Stimulated activated CD4-positive, alpha-beta T cell treated with anti-CD3 and anti-CD28 coated beads, Interleukin-15, amount 100 ng/mL, for 48 hours (primary cell): ENCODE results near the gene LYPLAL1.

Source experiments
- DNase-seq, 2 donors: peaks; one replicate each; pipeline ENCODE4 v3.0.0-alpha.2; 2020; ENCODE audit warnings: low read depth in 2 of 2

The LYPLAL1 gene

DNA sequence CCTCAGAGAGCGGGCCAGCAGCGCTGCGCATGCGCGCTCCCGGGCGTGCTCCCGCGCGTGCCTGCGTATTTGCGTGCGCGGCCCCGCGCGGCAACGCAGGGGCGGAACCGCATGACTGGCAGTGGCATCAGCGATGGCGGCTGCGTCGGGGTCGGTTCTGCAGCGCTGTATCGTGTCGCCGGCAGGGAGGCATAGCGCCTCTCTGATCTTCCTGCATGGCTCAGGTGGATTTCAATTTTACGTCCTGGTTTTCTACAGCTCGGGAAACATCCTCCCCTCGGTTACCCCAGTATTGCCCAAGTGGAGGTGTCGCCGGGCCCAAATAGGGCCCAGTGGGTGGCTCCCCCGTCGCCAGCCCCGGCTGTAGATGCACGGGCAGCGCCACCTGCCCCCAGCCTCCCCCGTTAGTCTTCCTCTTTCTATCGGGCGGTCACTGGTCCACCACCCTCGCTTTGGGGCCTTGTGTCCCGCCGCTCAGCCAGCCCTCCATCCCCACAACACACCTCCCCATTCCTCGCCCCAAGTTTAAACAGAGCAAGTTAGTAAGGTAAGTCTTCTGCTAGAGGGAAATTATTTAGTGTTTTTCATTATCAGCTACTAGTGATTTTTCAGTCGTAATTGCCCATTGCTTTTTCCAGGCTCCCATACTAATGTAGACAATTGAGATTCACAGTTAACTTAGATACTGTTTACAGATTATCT, at the start of gene LYPLAL1:
Gene LYPLAL1, plus strand, starts transcription at position 121 of the 702 bp plus-strand sequence. Its CDS starts 13 bp downstream, at position 134.
- peak; percentile 74 to 79 for DNase-seq

DNA sequence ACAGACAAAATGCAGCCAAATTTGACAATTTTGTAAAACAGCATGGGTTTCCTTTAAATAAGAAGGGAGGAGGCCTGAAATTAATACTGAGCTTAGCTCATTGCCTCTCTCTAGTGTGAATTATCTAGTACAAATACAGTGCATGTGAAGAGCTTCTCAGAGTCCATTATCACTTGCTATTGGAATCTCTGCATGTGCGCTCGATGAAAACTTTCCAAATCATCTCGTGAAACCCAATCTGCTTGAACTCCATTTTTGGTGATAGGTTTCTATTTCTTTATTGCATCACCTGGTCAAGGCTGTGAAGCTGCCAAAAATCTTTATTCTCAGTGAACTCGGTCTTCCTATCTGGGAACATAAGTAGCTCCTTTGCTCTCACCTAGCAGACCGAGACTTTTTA, 49.5 kb upstream of the LYPLAL1 start:
- no peak for DNase-seq

GRCh38 chr1:219125342-219125741, 48.3 kb upstream of the LYPLAL1 start:
- no peak for DNase-seq

DNA sequence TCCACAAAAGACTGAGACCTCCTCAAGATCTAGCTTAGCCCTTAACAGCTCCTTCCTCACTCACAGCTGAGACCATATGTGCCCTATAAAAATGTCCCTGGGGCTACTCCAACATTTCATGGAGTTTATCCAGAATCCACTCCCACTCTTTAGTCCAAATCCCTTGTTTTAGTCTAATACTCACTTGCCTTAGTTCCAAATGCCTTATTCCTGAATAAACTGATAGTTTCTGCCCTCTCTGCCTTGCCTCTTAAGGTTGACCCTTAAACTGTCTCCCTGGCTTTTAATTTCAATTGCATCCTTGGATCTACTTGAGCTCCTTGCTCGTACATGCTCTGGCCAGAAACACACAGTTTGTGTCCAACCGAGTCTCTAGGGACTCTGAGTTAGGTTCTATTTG, 47.3 kb upstream of the LYPLAL1 start:
- DNase-seq: no peak

GRCh38 chr1:219128957-219129356, 44.7 kb upstream of the LYPLAL1 start:
- no peak for DNase-seq

GRCh38 chr1:219130366-219130935, 43.2 kb upstream of the LYPLAL1 start:
- no peak for DNase-seq

- DNase-seq: no peak
These were observed 40.7 kb upstream of the LYPLAL1 start for GRCh38 chr1:219132939-219133338.

GRCh38 chr1:219138747-219139146, 34.9 kb upstream of the LYPLAL1 start:
- DNase-seq: no peak

GRCh38 chr1:219140303-219140877, 33.3 kb upstream of the LYPLAL1 start:
- DNase-seq: no peak

DNA sequence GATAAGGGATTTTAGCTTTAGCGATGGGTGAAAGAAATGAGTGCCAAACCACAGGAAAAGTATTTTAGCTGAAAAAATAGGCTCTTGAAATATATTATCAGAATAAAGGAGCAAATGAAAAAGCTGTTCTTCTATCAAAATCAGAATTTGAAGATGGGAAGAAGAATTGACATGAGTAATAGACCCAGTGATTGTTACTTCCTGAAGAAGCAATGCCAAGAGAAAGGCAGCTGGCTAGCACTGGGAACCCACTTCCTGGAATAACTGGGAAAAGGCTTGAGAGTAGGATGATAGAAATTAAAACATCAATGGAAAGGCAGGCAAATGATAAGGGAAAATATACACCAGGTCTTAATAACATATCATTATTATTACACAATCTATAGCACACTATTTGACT, 29.9 kb upstream of the LYPLAL1 start:
- no peak for DNase-seq

- DNase-seq: no peak
These were observed 28.9 kb upstream of the LYPLAL1 start for GRCh38 chr1:219144658-219145315.

DNA sequence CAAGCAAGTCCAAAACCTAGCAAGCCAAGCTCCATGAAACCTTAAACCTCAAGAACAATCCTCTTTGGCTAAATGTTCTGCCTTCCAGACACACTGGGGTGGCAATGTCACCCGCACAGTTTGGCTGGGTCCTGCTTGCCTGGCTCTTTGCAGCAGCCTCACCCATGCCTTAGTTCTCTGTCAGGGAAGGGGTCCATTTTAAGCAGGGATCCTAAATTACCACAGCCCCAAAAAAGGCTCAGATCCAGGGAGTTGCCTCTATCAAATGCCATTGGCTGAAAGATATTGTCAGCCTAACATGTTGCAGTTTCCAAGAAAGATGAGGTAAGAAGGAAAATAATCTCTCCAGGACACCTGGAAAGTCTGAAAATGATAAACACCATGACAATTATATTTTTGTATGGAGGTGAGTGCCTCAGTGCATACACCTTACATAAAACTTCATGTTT, 26.1 kb upstream of the LYPLAL1 start:
- no peak for DNase-seq

DNA sequence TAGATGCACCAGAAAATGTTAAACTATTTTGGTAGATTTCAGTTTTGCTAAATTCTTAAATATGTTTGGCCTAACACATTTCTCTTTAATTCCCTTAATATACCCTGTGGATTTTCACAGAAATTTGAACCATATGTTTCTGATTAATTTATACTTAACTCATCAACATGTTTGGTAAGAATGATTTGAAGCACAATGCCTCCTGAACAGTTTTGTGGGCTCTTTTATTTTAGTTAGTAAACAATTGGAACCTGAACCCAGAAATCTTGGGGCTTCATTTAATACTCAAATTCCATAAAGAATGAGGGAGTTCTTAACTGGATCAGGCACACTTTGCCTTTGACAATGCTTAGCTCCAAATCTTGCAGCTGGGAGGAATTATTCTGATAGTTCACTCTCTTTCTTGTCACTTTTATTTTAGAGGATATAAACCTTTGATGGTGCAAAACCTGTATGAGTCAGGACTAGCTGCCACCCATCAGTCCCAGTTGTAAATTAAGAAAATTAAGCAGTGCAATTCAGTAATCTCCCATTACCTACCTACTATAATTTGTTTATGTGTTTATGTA, 24.6 kb upstream of the LYPLAL1 start:
- no peak for DNase-seq

- no peak for DNase-seq
These were observed 23.7 kb upstream of the LYPLAL1 start for GRCh38 chr1:219149953-219150352.

GRCh38 chr1:219150913-219151312, 22.8 kb upstream of the LYPLAL1 start:
- no peak for DNase-seq

GRCh38 chr1:219151467-219151866, 22.2 kb upstream of the LYPLAL1 start:
- no peak for DNase-seq

GRCh38 chr1:219152751-219153150, 20.9 kb upstream of the LYPLAL1 start:
- DNase-seq: no peak

DNA sequence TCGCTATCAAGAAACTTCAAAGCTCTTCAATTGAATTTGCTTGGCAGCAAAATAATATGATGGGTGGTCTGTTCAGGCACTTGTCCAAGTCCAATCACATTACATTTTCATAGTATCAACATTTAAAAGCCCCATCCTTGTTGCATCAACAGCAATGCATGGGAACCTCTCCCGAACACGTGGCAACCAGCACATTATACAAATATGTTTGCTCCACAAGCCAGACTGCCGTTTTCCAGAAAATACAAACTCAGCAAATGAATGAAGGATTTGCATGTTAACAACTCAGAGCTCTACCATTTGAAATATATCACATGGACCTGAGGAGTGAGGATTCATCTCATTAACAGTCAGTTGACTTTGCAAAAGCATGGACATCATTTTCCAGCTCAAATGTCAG, 20.0 kb upstream of the LYPLAL1 start:
- no peak for DNase-seq

GRCh38 chr1:219155135-219155534, 18.5 kb upstream of the LYPLAL1 start:
- DNase-seq: no peak

DNA sequence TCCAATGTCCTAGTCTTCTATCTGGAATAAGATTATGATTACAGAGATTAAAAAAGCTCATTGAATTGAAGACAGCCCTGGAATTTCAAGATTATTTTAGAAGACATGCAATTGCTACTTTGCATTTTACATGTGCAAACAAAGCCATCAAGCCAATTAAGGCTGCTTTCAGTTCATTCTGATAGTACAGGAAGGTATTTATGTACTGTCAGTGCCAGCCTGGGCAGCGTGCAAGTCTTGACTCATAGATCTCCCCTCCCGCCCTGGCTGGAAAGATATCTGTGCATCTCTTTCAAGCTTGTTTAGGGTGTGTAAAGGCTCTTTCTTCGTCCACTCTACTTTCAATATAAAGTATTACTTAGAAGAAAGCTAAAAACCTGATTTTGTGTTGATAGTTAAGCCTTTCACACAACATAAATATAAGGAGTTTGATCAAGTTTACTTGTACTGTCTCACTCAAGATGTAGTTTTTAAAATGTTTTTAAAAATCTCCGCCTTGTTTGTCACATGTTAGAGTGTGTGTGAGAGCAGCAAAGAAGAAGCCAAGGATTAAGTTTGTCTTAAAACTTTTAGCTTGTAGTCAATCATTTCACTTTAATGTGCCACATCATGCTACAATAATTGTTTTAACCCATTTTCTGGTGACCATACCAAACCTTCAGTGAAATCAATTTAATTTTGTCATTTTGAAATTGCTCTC, 13.6 kb upstream of the LYPLAL1 start:
- no peak for DNase-seq

- no peak for DNase-seq
These were observed 12.7 kb upstream of the LYPLAL1 start for GRCh38 chr1:219160967-219161366.

DNA sequence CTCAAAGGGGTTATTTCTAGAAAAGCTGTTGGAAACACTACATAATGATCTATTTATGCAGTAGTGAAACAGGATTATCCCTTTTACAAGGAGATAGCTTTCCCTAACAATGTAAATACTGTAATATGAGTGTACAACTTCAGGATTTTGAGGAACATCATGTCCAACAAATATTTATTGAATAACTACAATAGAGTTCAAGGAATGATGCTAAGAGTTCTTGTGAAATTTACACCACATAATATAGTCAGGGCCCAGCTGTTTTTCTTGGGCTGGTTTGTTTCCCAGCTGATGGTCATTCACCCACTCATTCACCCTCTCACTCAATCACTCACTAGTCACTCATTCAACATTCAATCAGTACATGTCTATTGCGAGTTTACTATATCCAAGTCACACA, 12.3 kb upstream of the LYPLAL1 start:
- DNase-seq: no peak
